ENCODE measurements around the gene ADIPOR1. TPM values are rescaled to one million over a fixed set of nuclear protein-coding genes. Genes with fewer than 3 reads are reported as not detected.
A peak's percentile ranks its signal among the peaks of the same experiment; 100 is the strongest.

The ADIPOR1 gene
- polyA plus RNA-seq, 6 donors from 2014 or later = 81.7 to 162 (median 108) TPM

GRCh38 chr1:202966006-202966898, 8.1 kb upstream of the ADIPOR1 start:
- Mint-ChIP-seq H3K27me3 (no peaks in the 10 kb centered on the region), H3K4me3 (peak overlapping the region; percentile 79 to 91 (median 86)), H3K4me1 (peaks cover 33 to 54% (median 51%) of the 10 kb centered on the region in 3 donors), H3K36me3 (peaks cover 5 to 13% of the 10 kb centered on the region in 2 donors), H3K9me3 (no peaks in the 10 kb centered on the region), H3K27ac (peak overlapping the region; percentile 52 to 93 (median 70))
- ATAC-seq (ENCODE audit: low read depth in 2 of 2) = no peak
- no peak for DNase-seq

- Mint-ChIP-seq H3K27me3 (no peaks in the 10 kb centered on the region), H3K36me3 (peaks cover 5 to 13% of the 10 kb centered on the region in 2 donors), H3K27ac (peak overlapping the region in 5 of 6 donors; percentile 15 to 72 (median 67)), H3K9me3 (no peaks in the 10 kb centered on the region), H3K4me1 (peaks cover 30 to 50% (median 48%) of the 10 kb centered on the region in 3 donors), H3K4me3 (peak overlapping the region; percentile 6 to 91 (median 86))
- DNase-seq (no peak), ATAC-seq (ENCODE audit: low read depth in 2 of 2) (no peak)
Measured at GRCh38 chr1:202965422-202965821, 7.3 kb upstream of the ADIPOR1 start.

- ATAC-seq (ENCODE audit: low read depth in 2 of 2) = no peak
- Mint-ChIP-seq H3K4me3 (peak overlapping the region in 7 of 8 donors; percentile 6 to 86 (median 50)), H3K36me3 (peaks cover 5 to 13% of the 10 kb centered on the region in 2 donors), H3K27ac (peak overlapping the region in 2 of 6 donors; percentile 15 to 55), H3K9me3 (no peaks in the 10 kb centered on the region), H3K4me1 (peaks cover 29 to 45% (median 43%) of the 10 kb centered on the region in 3 donors), H3K27me3 (no peaks in the 10 kb centered on the region)
- DNase-seq = no peak
Measured at GRCh38 chr1:202964791-202965410, 6.8 kb upstream of the ADIPOR1 start.

- ATAC-seq (ENCODE audit: low read depth in 2 of 2) = no peak
- H3K36me3 Mint-ChIP-seq = peaks cover 5 to 13% of the 10 kb centered on the region in 2 donors
- DNase-seq = no peak
- no peaks in the 10 kb centered on the region for H3K27me3 Mint-ChIP-seq
- H3K9me3 Mint-ChIP-seq = no peaks in the 10 kb centered on the region
- peak overlapping the region in 1 of 8 donors; percentile 58 for H3K4me3 Mint-ChIP-seq
- peaks cover 24 to 33% (median 32%) of the 10 kb centered on the region in 3 donors for H3K4me1 Mint-ChIP-seq
- no peak overlapping the region for H3K27ac Mint-ChIP-seq
Measured at GRCh38 chr1:202961220-202961880, 3.2 kb upstream of the ADIPOR1 start.

GRCh38 chr1:202959276-202959620, 1.1 kb upstream of the ADIPOR1 start:
- Mint-ChIP-seq H3K27me3 (no peaks in the 10 kb centered on the region), H3K4me1 (peaks cover 21 to 35% (median 25%) of the 10 kb centered on the region in 3 donors), H3K27ac (peak overlapping the region in 2 of 6 donors; percentile 87 to 98), H3K9me3 (no peaks in the 10 kb centered on the region), H3K4me3 (peak overlapping the region in 3 of 8 donors; percentile 83 to 97 (median 84)), H3K36me3 (peaks cover 5 to 13% of the 10 kb centered on the region in 2 donors)
- no peak for ATAC-seq (ENCODE audit: low read depth in 2 of 2)
- DNase-seq = no peak

- Mint-ChIP-seq H3K27me3 (no peaks in the 10 kb centered on the region), H3K4me1 (peaks cover 24 to 40% (median 30%) of the 10 kb centered on the region in 3 donors), H3K9me3 (no peaks in the 10 kb centered on the region), H3K4me3 (peak overlapping the region; percentile 83 to 97 (median 92)), H3K27ac (peak overlapping the region in 5 of 6 donors; percentile 27 to 98 (median 93)), H3K36me3 (peaks cover 5 to 9% of the 10 kb centered on the region in 2 donors)
- ATAC-seq (ENCODE audit: low read depth in 2 of 2) (no peak), DNase-seq (no peak)
Measured at GRCh38 chr1:202958544-202959275, 598 bp upstream of the ADIPOR1 start.

GRCh38 chr1:202956969-202957368, 1.1 kb downstream of the ADIPOR1 start:
- no peaks in the 10 kb centered on the region for H3K9me3 Mint-ChIP-seq
- H3K4me3 Mint-ChIP-seq = peak overlapping the region; percentile 82 to 94 (median 84)
- no peaks in the 10 kb centered on the region for H3K27me3 Mint-ChIP-seq
- ATAC-seq (ENCODE audit: low read depth in 2 of 2) (no peak), DNase-seq (no peak)
- H3K4me1 Mint-ChIP-seq = peaks cover 31 to 52% (median 43%) of the 10 kb centered on the region in 3 donors
- no peaks in the 10 kb centered on the region for H3K36me3 Mint-ChIP-seq
- H3K27ac Mint-ChIP-seq = peak overlapping the region; percentile 47 to 94 (median 88)

GRCh38 chr1:202954057-202954745, 3.9 kb downstream of the ADIPOR1 start:
- Mint-ChIP-seq H3K27ac (peak overlapping the region in 2 of 6 donors; percentile 3 to 8), H3K27me3 (no peaks in the 10 kb centered on the region), H3K9me3 (no peaks in the 10 kb centered on the region), H3K4me3 (peak overlapping the region in 1 of 8 donors; percentile 47), H3K36me3 (no peaks in the 10 kb centered on the region), H3K4me1 (peaks cover 31 to 60% (median 53%) of the 10 kb centered on the region in 3 donors)
- ATAC-seq (ENCODE audit: low read depth in 2 of 2) (no peak), DNase-seq (no peak)

GRCh38 chr1:202953392-202953791, 4.7 kb downstream of the ADIPOR1 start:
- Mint-ChIP-seq H3K4me3 (peak overlapping the region in 1 of 8 donors; percentile 47), H3K27ac (peak overlapping the region in 1 of 6 donors; percentile 11), H3K4me1 (peaks cover 26 to 53% (median 47%) of the 10 kb centered on the region in 3 donors), H3K27me3 (no peaks in the 10 kb centered on the region), H3K9me3 (no peaks in the 10 kb centered on the region), H3K36me3 (peaks cover under 1 to 3% of the 10 kb centered on the region in 2 donors)
- DNase-seq = no peak
- no peak for ATAC-seq (ENCODE audit: low read depth in 2 of 2)

- no peaks in the 10 kb centered on the region for H3K9me3 Mint-ChIP-seq
- H3K27me3 Mint-ChIP-seq = no peaks in the 10 kb centered on the region
- ATAC-seq (ENCODE audit: low read depth in 2 of 2) (no peak), DNase-seq (no peak)
- H3K27ac Mint-ChIP-seq = peak overlapping the region in 3 of 6 donors; percentile 11 to 68 (median 65)
- no peak overlapping the region for H3K4me3 Mint-ChIP-seq
- H3K4me1 Mint-ChIP-seq = peaks cover 25 to 52% (median 46%) of the 10 kb centered on the region in 3 donors
- H3K36me3 Mint-ChIP-seq = peaks cover 6 to 9% of the 10 kb centered on the region in 2 donors
Measured at GRCh38 chr1:202952818-202953217, 5.3 kb downstream of the ADIPOR1 start.

GRCh38 chr1:202952099-202952498, 6.0 kb downstream of the ADIPOR1 start:
- H3K9me3 Mint-ChIP-seq = no peaks in the 10 kb centered on the region
- peaks cover 21 to 48% (median 46%) of the 10 kb centered on the region in 3 donors for H3K4me1 Mint-ChIP-seq
- DNase-seq (no peak), ATAC-seq (ENCODE audit: low read depth in 2 of 2) (no peak)
- peaks cover 6 to 12% of the 10 kb centered on the region in 2 donors for H3K36me3 Mint-ChIP-seq
- H3K27ac Mint-ChIP-seq = peak overlapping the region in 1 of 6 donors; percentile 23
- no peaks in the 10 kb centered on the region for H3K27me3 Mint-ChIP-seq
- H3K4me3 Mint-ChIP-seq = no peak overlapping the region

GRCh38 chr1:202951437-202951836, 6.7 kb downstream of the ADIPOR1 start:
- Mint-ChIP-seq H3K9me3 (no peaks in the 10 kb centered on the region), H3K4me1 (peaks cover 18 to 42% (median 42%) of the 10 kb centered on the region in 3 donors), H3K27ac (peak overlapping the region in 1 of 6 donors; percentile 23), H3K4me3 (no peak overlapping the region), H3K27me3 (no peaks in the 10 kb centered on the region), H3K36me3 (peaks cover 6 to 12% of the 10 kb centered on the region in 2 donors)
- DNase-seq (no peak), ATAC-seq (ENCODE audit: low read depth in 2 of 2) (no peak)
